GM23338 (cell line): ENCODE data around the gene RXRG. TPM values are rescaled to one million over a fixed set of nuclear protein-coding genes. Genes with fewer than 3 reads are reported as not detected.
A peak's percentile ranks its signal among the peaks of the same experiment; 100 is the strongest.

ENCODE experiments used
- ATAC-seq: fragments of 200-7000 bp; cut with Tn5 transposase; 3 replicates; pipeline ENCODE4 v1.9.1; 2020
- DNase-seq: peaks from one replicate; pipeline ENCODE4 v3.0.0-alpha.2; 2015; ENCODE audit warnings: low spot score
- H2AFZ ChIP-seq: fragments of 200-600 bp; sonication (generic); 2 replicates; pipeline ENCODE4 v1.8.0; 2016; ENCODE audit warnings: antibody characterized with exemption, mild to moderate bottlenecking, moderate library complexity
- H3F3A ChIP-seq: fragments of 200-600 bp; sonication (generic); replicated peaks from 2 replicates; pipeline ENCODE4 v1.8.0; 2017; ENCODE audit warnings: antibody characterized with exemption, mixed run types, low read depth
- H3K27ac ChIP-seq: fragments of 200-600 bp; sonication (generic); 2 replicates; pipeline ENCODE4 v1.6.1; 2016; ENCODE audit warnings: low read depth
- H3K27me3 ChIP-seq: fragments of 200-600 bp; sonication (generic); 2 replicates; pipeline ENCODE4 v1.8.0; 2016; ENCODE audit warnings: mild to moderate bottlenecking, mixed run types, moderate library complexity; ENCODE audit not compliant: insufficient read depth
- H3K36me3 ChIP-seq: fragments of 200-600 bp; sonication (generic); 2 replicates; pipeline ENCODE4 v1.8.0; 2016; ENCODE audit warnings: mild to moderate bottlenecking; ENCODE audit not compliant: insufficient read depth
- H3K4me1 ChIP-seq: fragments of 200-600 bp; sonication (generic); 2 replicates; pipeline ENCODE4 v1.8.0; 2016; ENCODE audit warnings: mild to moderate bottlenecking, moderate library complexity; ENCODE audit not compliant: insufficient read depth
- H3K4me2 ChIP-seq: fragments of 200-600 bp; sonication (generic); 2 replicates; pipeline ENCODE4 v1.7.1; 2017; ENCODE audit warnings: mixed run types
- H3K4me3 ChIP-seq: fragments of 200-600 bp; sonication (generic); 2 replicates; pipeline ENCODE4 v1.6.1; 2016; ENCODE audit warnings: mixed run types
- H3K79me2 ChIP-seq: fragments of 200-600 bp; sonication (generic); replicated peaks from 2 replicates; pipeline ENCODE4 v1.8.0; 2017; ENCODE audit warnings: mild to moderate bottlenecking; ENCODE audit not compliant: insufficient read depth
- H3K9me2 ChIP-seq: fragments of 200-600 bp; sonication (generic); 2 replicates; pipeline ENCODE4 v1.8.0; 2017; ENCODE audit not compliant: insufficient read depth
- H4K20me1 ChIP-seq: fragments of 200-600 bp; sonication (generic); replicated peaks from 2 replicates; pipeline ENCODE4 v1.8.0; 2017; ENCODE audit warnings: mild to moderate bottlenecking; ENCODE audit not compliant: insufficient read depth
- H3K27ac Mint-ChIP-seq: 2 replicates; pipeline ENCODE4 v1.8.0; 2020; ENCODE audit warnings: inconsistent platforms, mild to moderate bottlenecking, moderate library complexity, mixed read lengths
- H3K27me3 Mint-ChIP-seq: 3 replicates; pipeline ENCODE4 v1.8.0; 2022; ENCODE audit warnings: low read depth, mild to moderate bottlenecking, moderate library complexity, mixed read lengths, inconsistent platforms; ENCODE audit not compliant: insufficient read depth, poor library complexity
- H3K36me3 Mint-ChIP-seq: 3 replicates; pipeline ENCODE4 v1.8.0; 2021; ENCODE audit warnings: low read depth, mild to moderate bottlenecking, inconsistent platforms, moderate library complexity, mixed read lengths
- H3K4me1 Mint-ChIP-seq: 3 replicates; pipeline ENCODE4 v1.8.0; 2020; ENCODE audit warnings: mild to moderate bottlenecking, inconsistent platforms, mixed read lengths
- H3K4me3 Mint-ChIP-seq: 3 replicates; pipeline ENCODE4 v1.8.0; 2021; ENCODE audit warnings: moderate library complexity, mild to moderate bottlenecking, inconsistent platforms, mixed read lengths
- H3K9me3 Mint-ChIP-seq: 3 replicates; pipeline ENCODE4 v1.8.0; 2020; ENCODE audit warnings: moderate library complexity, mild to moderate bottlenecking, inconsistent platforms, mixed read lengths
- CREB1 ChIP-seq: fragments of 250-450 bp; sonication (Bioruptor Pico); IDR thresholded peaks from 2 replicates; pipeline ENCODE4 v1.5.0; 2020; ENCODE audit warnings: low read depth, mild to moderate bottlenecking, moderate library complexity
- EZH2 ChIP-seq: fragments of 200-600 bp; sonication (generic); IDR thresholded peaks from one replicate; pipeline ENCODE4 v1.8.0; 2017; ENCODE audit warnings: antibody characterized with exemption, mild to moderate bottlenecking, low read depth; ENCODE audit not compliant: unreplicated experiment
- EZH2phosphoT487 ChIP-seq: fragments of 200-600 bp; sonication (generic); IDR thresholded peaks from one replicate; pipeline ENCODE4 v1.8.1; 2018; ENCODE audit warnings: antibody characterized with exemption; ENCODE audit not compliant: unreplicated experiment
- POLR2AphosphoS5 ChIP-seq: IDR thresholded peaks from 2 replicates; pipeline ENCODE4 v1.6.1; 2016; ENCODE audit warnings: antibody characterized with exemption, low read depth
- ZNF114 ChIP-seq: fragments of 250-450 bp; sonication (Bioruptor Pico); IDR thresholded peaks from 2 replicates; pipeline ENCODE4 v1.5.0; 2020; ENCODE audit warnings: mild to moderate bottlenecking, moderate library complexity
- ZNF331 ChIP-seq: fragments of 250-450 bp; sonication (Bioruptor Pico); IDR thresholded peaks from 2 replicates; pipeline ENCODE4 v1.5.0; 2020; ENCODE audit warnings: low read depth, mild to moderate bottlenecking, moderate library complexity
- polyA plus RNA-seq: library from polyadenylated mRNA; unstranded; fragments of >200 nt; fragmentation: Nextera tagmentation; extraction: Ambion mirVana; gene quantifications from 2 replicates; pipeline ENCODE4 v1.2.1, GENCODE V29; 2016
- total RNA-seq: library from RNA; depleted of rRNA; stranded (reverse); fragments of >200 nt; shearing (Covaris generic); gene quantifications from 2 replicates; pipeline ENCODE4 v1.2.3, GENCODE V29; 2014
- TF ChIP-seq, protein P1 (sequence below): IDR thresholded peaks from one replicate; pipeline ENCODE4 v1.6.1; 2018; ENCODE audit warnings: antibody characterized with exemption; ENCODE audit not compliant: unreplicated experiment
- TF ChIP-seq, protein P2 (sequence below), 2 experiments: fragments of 200-600 bp in 1 of 2; sonication (generic) in 1 of 2; conservative IDR thresholded peaks; 2 replicates each; pipeline versions ENCODE4 v1.5.1 to v1.6.1; 2016 to 2017; ENCODE audit warnings: antibody characterized with exemption in 2 of 2, low read depth in 2 of 2, mild to moderate bottlenecking in 2 of 2, moderate library complexity in 1 of 2
- TF ChIP-seq, protein P3 (sequence below): fragments of 250-450 bp; sonication (Bioruptor Pico); IDR thresholded peaks from 2 replicates; pipeline ENCODE4 v1.5.0; 2020; ENCODE audit warnings: mild to moderate bottlenecking, moderate library complexity

Gene RXRG
- total and polyA plus RNA-seq, 2 experiments from 2014 or later, result not detected

DNA sequence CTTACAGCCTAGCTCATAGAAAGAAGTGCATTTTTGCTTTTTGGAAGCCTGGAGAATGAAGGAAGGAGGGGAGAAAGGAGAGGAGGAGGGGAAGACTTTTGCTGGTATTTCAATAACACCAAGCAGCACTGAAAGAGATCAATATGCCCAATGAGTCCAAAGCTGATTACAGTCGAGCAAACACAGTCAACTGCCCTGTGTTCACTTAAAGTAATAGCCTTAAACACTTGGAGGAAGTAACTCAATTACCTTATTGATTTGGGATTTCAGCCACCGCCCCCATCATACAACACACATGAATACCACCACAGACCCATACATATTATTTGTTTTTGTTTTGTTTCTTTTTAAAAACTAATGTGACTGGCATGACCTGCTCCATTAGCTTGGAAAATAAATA lies 23.3 kb upstream of the RXRG start:
- TF ChIP-seq, protein P1, sequence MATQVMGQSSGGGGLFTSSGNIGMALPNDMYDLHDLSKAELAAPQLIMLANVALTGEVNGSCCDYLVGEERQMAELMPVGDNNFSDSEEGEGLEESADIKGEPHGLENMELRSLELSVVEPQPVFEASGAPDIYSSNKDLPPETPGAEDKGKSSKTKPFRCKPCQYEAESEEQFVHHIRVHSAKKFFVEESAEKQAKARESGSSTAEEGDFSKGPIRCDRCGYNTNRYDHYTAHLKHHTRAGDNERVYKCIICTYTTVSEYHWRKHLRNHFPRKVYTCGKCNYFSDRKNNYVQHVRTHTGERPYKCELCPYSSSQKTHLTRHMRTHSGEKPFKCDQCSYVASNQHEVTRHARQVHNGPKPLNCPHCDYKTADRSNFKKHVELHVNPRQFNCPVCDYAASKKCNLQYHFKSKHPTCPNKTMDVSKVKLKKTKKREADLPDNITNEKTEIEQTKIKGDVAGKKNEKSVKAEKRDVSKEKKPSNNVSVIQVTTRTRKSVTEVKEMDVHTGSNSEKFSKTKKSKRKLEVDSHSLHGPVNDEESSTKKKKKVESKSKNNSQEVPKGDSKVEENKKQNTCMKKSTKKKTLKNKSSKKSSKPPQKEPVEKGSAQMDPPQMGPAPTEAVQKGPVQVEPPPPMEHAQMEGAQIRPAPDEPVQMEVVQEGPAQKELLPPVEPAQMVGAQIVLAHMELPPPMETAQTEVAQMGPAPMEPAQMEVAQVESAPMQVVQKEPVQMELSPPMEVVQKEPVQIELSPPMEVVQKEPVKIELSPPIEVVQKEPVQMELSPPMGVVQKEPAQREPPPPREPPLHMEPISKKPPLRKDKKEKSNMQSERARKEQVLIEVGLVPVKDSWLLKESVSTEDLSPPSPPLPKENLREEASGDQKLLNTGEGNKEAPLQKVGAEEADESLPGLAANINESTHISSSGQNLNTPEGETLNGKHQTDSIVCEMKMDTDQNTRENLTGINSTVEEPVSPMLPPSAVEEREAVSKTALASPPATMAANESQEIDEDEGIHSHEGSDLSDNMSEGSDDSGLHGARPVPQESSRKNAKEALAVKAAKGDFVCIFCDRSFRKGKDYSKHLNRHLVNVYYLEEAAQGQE, result no peak
- TF ChIP-seq, protein P2, sequence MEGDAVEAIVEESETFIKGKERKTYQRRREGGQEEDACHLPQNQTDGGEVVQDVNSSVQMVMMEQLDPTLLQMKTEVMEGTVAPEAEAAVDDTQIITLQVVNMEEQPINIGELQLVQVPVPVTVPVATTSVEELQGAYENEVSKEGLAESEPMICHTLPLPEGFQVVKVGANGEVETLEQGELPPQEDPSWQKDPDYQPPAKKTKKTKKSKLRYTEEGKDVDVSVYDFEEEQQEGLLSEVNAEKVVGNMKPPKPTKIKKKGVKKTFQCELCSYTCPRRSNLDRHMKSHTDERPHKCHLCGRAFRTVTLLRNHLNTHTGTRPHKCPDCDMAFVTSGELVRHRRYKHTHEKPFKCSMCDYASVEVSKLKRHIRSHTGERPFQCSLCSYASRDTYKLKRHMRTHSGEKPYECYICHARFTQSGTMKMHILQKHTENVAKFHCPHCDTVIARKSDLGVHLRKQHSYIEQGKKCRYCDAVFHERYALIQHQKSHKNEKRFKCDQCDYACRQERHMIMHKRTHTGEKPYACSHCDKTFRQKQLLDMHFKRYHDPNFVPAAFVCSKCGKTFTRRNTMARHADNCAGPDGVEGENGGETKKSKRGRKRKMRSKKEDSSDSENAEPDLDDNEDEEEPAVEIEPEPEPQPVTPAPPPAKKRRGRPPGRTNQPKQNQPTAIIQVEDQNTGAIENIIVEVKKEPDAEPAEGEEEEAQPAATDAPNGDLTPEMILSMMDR (conservative IDR thresholded peaks at IDR 0.05; ENCODE audit: low read depth in 2 of 2), result no peak
- TF ChIP-seq EZH2, result no peak
- TF ChIP-seq EZH2phosphoT487, result no peak
- no peak for TF ChIP-seq ZNF331
- TF ChIP-seq ZNF114 (CRISPR knock-in tag), result no peak
- Mint-ChIP-seq H3K36me3 (no peaks in the 10 kb centered on the region), H3K9me3 (no peaks in the 10 kb centered on the region), H3K27me3 (peaks cover 8% of the 10 kb centered on the region), H3K4me1 (peaks cover 33% of the 10 kb centered on the region), H3K4me3 (no peak overlapping the region), H3K27ac (no peak overlapping the region)
- H3K27me3 ChIP-seq, result no peaks in the 10 kb centered on the region
- no peak overlapping the region for H3K4me3 ChIP-seq
- H3K9me2 ChIP-seq, result no peaks in the 10 kb centered on the region
- peaks cover 31% of the 10 kb centered on the region for H3K4me1 ChIP-seq
- H2AFZ ChIP-seq, result no peak overlapping the region
- DNase-seq (no peak), ATAC-seq (no peak)
- H3K79me2 ChIP-seq, result no peaks in the 10 kb centered on the region
- H3F3A ChIP-seq, result no peaks in the 10 kb centered on the region
- no peaks in the 10 kb centered on the region for H4K20me1 ChIP-seq
- no peak overlapping the region for H3K4me2 ChIP-seq
- no peaks in the 10 kb centered on the region for H3K36me3 ChIP-seq
- no peak overlapping the region for H3K27ac ChIP-seq

GRCh38 chr1:165467706-165468105 lies 22.8 kb upstream of the RXRG start:
- Histone ChIP-seq H3K4me3 (no peak overlapping the region), H3K4me2 (no peak overlapping the region), H3K27ac (no peak overlapping the region), H3K79me2 (no peaks in the 10 kb centered on the region), H2AFZ (peak overlapping the region; percentile 52; the same call in 1 of the 2 replicates), H3K36me3 (no peaks in the 10 kb centered on the region), H3F3A (no peaks in the 10 kb centered on the region), H4K20me1 (no peaks in the 10 kb centered on the region), H3K9me2 (no peaks in the 10 kb centered on the region), H3K4me1 (peaks cover 31% of the 10 kb centered on the region), H3K27me3 (no peaks in the 10 kb centered on the region)
- Mint-ChIP-seq H3K4me1 (peaks cover 33% of the 10 kb centered on the region), H3K27me3 (peaks cover 8% of the 10 kb centered on the region), H3K27ac (no peak overlapping the region), H3K36me3 (no peaks in the 10 kb centered on the region), H3K4me3 (no peak overlapping the region), H3K9me3 (no peaks in the 10 kb centered on the region)
- DNase-seq, result no peak
- peak; percentile 35 for ATAC-seq
- TF ChIP-seq EZH2phosphoT487 (no peak), POLR2AphosphoS5 (no peak), ZNF331 (no peak), CREB1 (CRISPR knock-in tag) (no peak), ZNF114 (CRISPR knock-in tag) (no peak), EZH2 (no peak)
- TF ChIP-seq, protein P3, sequence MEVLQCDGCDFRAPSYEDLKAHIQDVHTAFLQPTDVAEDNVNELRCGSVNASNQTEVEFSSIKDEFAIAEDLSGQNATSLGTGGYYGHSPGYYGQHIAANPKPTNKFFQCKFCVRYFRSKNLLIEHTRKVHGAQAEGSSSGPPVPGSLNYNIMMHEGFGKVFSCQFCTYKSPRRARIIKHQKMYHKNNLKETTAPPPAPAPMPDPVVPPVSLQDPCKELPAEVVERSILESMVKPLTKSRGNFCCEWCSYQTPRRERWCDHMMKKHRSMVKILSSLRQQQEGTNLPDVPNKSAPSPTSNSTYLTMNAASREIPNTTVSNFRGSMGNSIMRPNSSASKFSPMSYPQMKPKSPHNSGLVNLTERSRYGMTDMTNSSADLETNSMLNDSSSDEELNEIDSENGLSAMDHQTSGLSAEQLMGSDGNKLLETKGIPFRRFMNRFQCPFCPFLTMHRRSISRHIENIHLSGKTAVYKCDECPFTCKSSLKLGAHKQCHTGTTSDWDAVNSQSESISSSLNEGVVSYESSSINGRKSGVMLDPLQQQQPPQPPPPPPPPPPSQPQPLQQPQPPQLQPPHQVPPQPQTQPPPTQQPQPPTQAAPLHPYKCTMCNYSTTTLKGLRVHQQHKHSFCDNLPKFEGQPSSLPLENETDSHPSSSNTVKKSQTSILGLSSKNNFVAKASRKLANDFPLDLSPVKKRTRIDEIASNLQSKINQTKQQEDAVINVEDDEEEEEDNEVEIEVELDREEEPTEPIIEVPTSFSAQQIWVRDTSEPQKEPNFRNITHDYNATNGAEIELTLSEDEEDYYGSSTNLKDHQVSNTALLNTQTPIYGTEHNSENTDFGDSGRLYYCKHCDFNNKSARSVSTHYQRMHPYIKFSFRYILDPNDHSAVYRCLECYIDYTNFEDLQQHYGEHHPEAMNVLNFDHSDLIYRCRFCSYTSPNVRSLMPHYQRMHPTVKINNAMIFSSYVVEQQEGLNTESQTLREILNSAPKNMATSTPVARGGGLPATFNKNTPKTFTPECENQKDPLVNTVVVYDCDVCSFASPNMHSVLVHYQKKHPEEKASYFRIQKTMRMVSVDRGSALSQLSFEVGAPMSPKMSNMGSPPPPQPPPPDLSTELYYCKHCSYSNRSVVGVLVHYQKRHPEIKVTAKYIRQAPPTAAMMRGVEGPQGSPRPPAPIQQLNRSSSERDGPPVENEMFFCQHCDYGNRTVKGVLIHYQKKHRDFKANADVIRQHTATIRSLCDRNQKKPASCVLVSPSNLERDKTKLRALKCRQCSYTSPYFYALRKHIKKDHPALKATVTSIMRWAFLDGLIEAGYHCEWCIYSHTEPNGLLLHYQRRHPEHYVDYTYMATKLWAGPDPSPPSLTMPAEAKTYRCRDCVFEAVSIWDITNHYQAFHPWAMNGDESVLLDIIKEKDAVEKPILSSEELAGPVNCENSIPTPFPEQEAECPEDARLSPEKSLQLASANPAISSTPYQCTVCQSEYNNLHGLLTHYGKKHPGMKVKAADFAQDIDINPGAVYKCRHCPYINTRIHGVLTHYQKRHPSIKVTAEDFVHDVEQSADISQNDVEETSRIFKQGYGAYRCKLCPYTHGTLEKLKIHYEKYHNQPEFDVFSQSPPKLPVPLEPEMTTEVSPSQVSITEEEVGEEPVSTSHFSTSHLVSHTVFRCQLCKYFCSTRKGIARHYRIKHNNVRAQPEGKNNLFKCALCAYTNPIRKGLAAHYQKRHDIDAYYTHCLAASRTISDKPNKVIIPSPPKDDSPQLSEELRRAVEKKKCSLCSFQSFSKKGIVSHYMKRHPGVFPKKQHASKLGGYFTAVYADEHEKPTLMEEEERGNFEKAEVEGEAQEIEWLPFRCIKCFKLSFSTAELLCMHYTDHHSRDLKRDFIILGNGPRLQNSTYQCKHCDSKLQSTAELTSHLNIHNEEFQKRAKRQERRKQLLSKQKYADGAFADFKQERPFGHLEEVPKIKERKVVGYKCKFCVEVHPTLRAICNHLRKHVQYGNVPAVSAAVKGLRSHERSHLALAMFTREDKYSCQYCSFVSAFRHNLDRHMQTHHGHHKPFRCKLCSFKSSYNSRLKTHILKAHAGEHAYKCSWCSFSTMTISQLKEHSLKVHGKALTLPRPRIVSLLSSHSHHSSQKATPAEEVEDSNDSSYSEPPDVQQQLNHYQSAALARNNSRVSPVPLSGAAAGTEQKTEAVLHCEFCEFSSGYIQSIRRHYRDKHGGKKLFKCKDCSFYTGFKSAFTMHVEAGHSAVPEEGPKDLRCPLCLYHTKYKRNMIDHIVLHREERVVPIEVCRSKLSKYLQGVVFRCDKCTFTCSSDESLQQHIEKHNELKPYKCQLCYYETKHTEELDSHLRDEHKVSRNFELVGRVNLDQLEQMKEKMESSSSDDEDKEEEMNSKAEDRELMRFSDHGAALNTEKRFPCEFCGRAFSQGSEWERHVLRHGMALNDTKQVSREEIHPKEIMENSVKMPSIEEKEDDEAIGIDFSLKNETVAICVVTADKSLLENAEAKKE (CRISPR knock-in tag), result no peak
